Esophagus muscularis mucosa (tissue), 4 donors: ENCODE data around the gene INPP5A. TPM values are rescaled to one million over a fixed set of nuclear protein-coding genes. Genes with fewer than 3 reads are reported as not detected.

Source experiments
- DNase-seq: peaks from one replicate; pipeline ENCODE4 v3.0.0-alpha.2; 2017; ENCODE audit errors: extremely low spot score
- H3K27ac ChIP-seq, 4 donors: fragments of 200-600 bp; sonication (generic); replicated peaks in 1 of 4; 1 replicate in 3 of 4; 2 replicates in 1 of 4; pipeline ENCODE4 v1.5.1; 2016 to 2019; ENCODE audit warnings: mild to moderate bottlenecking in 1 of 4
- H3K27me3 ChIP-seq, 4 donors: fragments of 200-600 bp; sonication (generic); one replicate each; pipeline versions ENCODE4 v1.5.1 to v1.6.0; 2016 to 2019
- H3K36me3 ChIP-seq, 4 donors: fragments of 200-600 bp; sonication (generic); one replicate each; pipeline ENCODE4 v1.5.1; 2016 to 2019
- H3K4me1 ChIP-seq, 4 donors: fragments of 200-600 bp; sonication (generic); one replicate each; pipeline ENCODE4 v1.5.1; 2016 to 2019
- H3K4me3 ChIP-seq, 4 donors: fragments of 200-600 bp; sonication (generic); 1 replicate in 2 of 4; 2 replicates in 2 of 4; pipeline ENCODE4 v1.5.1; 2016 to 2019; ENCODE audit warnings: mild to moderate bottlenecking in 4 of 4, moderate library complexity in 1 of 4
- H3K9me3 ChIP-seq, 4 donors: fragments of 200-600 bp; sonication (generic); 1 replicate in 3 of 4; 2 replicates in 1 of 4; pipeline ENCODE4 v1.5.1; 2016 to 2019
- CTCF ChIP-seq, 3 experiments: fragments of 200-600 bp in 2 of 3; fragments of 450-650 bp in 1 of 3; sonication (generic) in 2 of 3; IDR thresholded peaks; one replicate each; pipeline ENCODE4 v1.5.1; 2017 to 2019; ENCODE audit warnings: antibody characterized with exemption in 3 of 3, mild to moderate bottlenecking in 2 of 3, moderate library complexity in 1 of 3
- EP300 ChIP-seq: sonication (generic); formaldehyde crosslinking; IDR thresholded peaks from one replicate; pipeline ENCODE4 v1.6.1; 2017; ENCODE audit warnings: antibody characterized with exemption
- POLR2A ChIP-seq: fragments of 450-650 bp; IDR thresholded peaks from one replicate; pipeline ENCODE4 v1.6.1; 2017; ENCODE audit warnings: antibody characterized with exemption, moderate library complexity, mild to moderate bottlenecking, low read depth
- POLR2AphosphoS5 ChIP-seq, 2 donors: sonication (generic); formaldehyde crosslinking; IDR thresholded peaks; one replicate each; pipeline ENCODE4 v1.6.1; 2017; ENCODE audit warnings: antibody characterized with exemption in 2 of 2
- WGBS: methylation state at CpG from one replicate; pipeline ENCODE4 v1.1.5; 2018; 5-methylcytosine and 5-hydroxymethylcytosine counted together
- intact Hi-C: fragments of 100-400 bp; cut with DNase I; formaldehyde crosslinking; loops from one replicate; pipeline ENCODE4 v1.15.1; 2023
- total RNA-seq, 4 donors: library from RNA; depleted of rRNA; stranded (reverse); fragments of >200 nt; gene quantifications; one replicate each; pipeline versions ENCODE4 v1.1.0 to v1.2.1, GENCODE V29; 2016

INPP5A gene
- total RNA-seq, 4 donors from 2014 or later, result 234 to 301 (median 245) TPM

- no peaks in the 10 kb centered on the region for H3K27me3 ChIP-seq
- no peaks in the 10 kb centered on the region for H3K9me3 ChIP-seq
- H3K36me3 ChIP-seq, result peaks cover 7 to 53% (median 28%) of the 10 kb centered on the region in 4 donors
- no peak for TF ChIP-seq EP300
- TF ChIP-seq CTCF (IDR thresholded peaks at IDR 0.05), result no peak
- TF ChIP-seq POLR2A, result no peak
- no peak overlapping the region for H3K27ac ChIP-seq
- intact Hi-C loops, result no loop called here
- WGBS, result 80% methylated on average over 18 of the region's 19 CpGs
- H3K4me1 ChIP-seq, result peaks cover 0 to 53% (median 29%) of the 10 kb centered on the region in 4 donors
- DNase-seq, result no peak
- H3K4me3 ChIP-seq, result no peak overlapping the region
These were observed 124.8 kb downstream of the INPP5A start for GRCh38 chr10:132662186-132662920.

GRCh38 chr10:132663666-132664365 lies 126.2 kb downstream of the INPP5A start:
- Histone ChIP-seq H3K9me3 (no peaks in the 10 kb centered on the region), H3K36me3 (peaks cover 7 to 43% (median 24%) of the 10 kb centered on the region in 4 donors), H3K27me3 (no peaks in the 10 kb centered on the region), H3K4me1 (peaks cover 0 to 67% (median 43%) of the 10 kb centered on the region in 4 donors), H3K27ac (no peak overlapping the region), H3K4me3 (no peak overlapping the region)
- intact Hi-C loops, result no loop called here
- no peak for DNase-seq
- no peak for TF ChIP-seq POLR2AphosphoS5 (IDR thresholded peaks at IDR 0.05)
- TF ChIP-seq CTCF (IDR thresholded peaks at IDR 0.05), result no peak
- TF ChIP-seq EP300, result no peak
- no peak for TF ChIP-seq POLR2A
- WGBS, result 93% methylated on average over 29 of the region's 29 CpGs

- Histone ChIP-seq H3K27ac (no peak overlapping the region), H3K36me3 (peaks cover 6 to 38% (median 19%) of the 10 kb centered on the region in 4 donors), H3K4me3 (no peak overlapping the region), H3K9me3 (no peaks in the 10 kb centered on the region), H3K27me3 (no peaks in the 10 kb centered on the region), H3K4me1 (peaks cover 0 to 67% (median 39%) of the 10 kb centered on the region in 4 donors)
- TF ChIP-seq CTCF (IDR thresholded peaks at IDR 0.05) (no peak), POLR2AphosphoS5 (IDR thresholded peaks at IDR 0.05) (no peak), POLR2A (no peak), EP300 (no peak)
- intact Hi-C loops, result no loop called here
- no peak for DNase-seq
- 86% methylated on average over 6 of the region's 6 CpGs for WGBS
These were observed 126.8 kb downstream of the INPP5A start for GRCh38 chr10:132664407-132664806.

- no peak for DNase-seq
These were observed 127.3 kb downstream of the INPP5A start for GRCh38 chr10:132664883-132665282.

More at GRCh38 chr10:132664883-132665282, 127.3 kb downstream of the INPP5A start:
- H3K9me3 ChIP-seq, result no peaks in the 10 kb centered on the region
- intact Hi-C loops, result no loop called here
- peaks cover 0 to 67% (median 34%) of the 10 kb centered on the region in 4 donors for H3K4me1 ChIP-seq
- peaks cover under 1 to 33% (median 14%) of the 10 kb centered on the region in 4 donors for H3K36me3 ChIP-seq
- TF ChIP-seq EP300 (no peak), POLR2AphosphoS5 (IDR thresholded peaks at IDR 0.05) (no peak), POLR2A (no peak), CTCF (IDR thresholded peaks at IDR 0.05) (no peak)
- no peak overlapping the region for H3K27ac ChIP-seq
- H3K4me3 ChIP-seq, result no peak overlapping the region
- WGBS, result 93% methylated on average over 16 of the region's 16 CpGs
- H3K27me3 ChIP-seq, result no peaks in the 10 kb centered on the region
